GM12892 (cell line): ENCODE measurements around the gene INAVA.
"Not testable (repeated sequence)": the region's sequence is repeated elsewhere in the genome, so short reads cannot be mapped to it uniquely, and the experiment has no call there.

Experiments
- DNase-seq: peaks from one replicate; pipeline ENCODE4 v3.0.0; 2011; ENCODE audit not compliant: insufficient read length
- FAIRE-seq: peaks from 2 replicates; lab custom pipeline; 2011; peaks lifted over from hg19 to GRCh38; lab: Jason Lieb, UNC
- POLR2A ChIP-seq: IDR thresholded peaks from 2 replicates; pipeline ENCODE4 v1.6.1; 2011; ENCODE audit warnings: low read depth, low read length, control low read depth
- POLR2AphosphoS5 ChIP-seq: IDR thresholded peaks from 2 replicates; pipeline ENCODE4 v1.6.1; 2011; ENCODE audit warnings: low read depth, low read length, control low read depth
- TAF1 ChIP-seq: IDR thresholded peaks from 2 replicates; pipeline ENCODE4 v1.6.1; 2011; ENCODE audit warnings: low read depth, mild to moderate bottlenecking, control low read depth, low read length, borderline replicate concordance

The INAVA gene

DNA sequence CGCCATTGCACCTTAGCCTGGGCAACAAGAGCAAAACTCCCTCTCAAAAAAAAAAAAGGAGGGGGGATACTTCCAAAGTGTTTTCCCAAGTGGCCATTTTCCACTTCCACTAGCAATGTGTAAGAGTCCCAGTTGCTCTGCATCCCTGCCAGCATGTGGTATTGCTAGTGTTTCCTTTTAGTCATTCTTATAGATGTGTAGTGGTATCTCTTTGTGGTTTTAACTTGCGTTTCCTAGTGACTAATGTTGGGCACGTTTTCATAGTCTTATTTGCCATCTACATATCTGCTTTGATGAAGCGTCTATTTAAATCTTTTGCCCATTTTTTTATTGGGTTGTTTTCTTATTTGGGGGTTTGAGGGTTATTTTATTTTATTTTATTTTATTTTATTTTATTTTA is 31.1 kb downstream of the INAVA start:
- no peak for FAIRE-seq
- TF ChIP-seq POLR2AphosphoS5: no peak
- no peak for TF ChIP-seq TAF1
- TF ChIP-seq POLR2A: no peak
- no peak for DNase-seq

DNA sequence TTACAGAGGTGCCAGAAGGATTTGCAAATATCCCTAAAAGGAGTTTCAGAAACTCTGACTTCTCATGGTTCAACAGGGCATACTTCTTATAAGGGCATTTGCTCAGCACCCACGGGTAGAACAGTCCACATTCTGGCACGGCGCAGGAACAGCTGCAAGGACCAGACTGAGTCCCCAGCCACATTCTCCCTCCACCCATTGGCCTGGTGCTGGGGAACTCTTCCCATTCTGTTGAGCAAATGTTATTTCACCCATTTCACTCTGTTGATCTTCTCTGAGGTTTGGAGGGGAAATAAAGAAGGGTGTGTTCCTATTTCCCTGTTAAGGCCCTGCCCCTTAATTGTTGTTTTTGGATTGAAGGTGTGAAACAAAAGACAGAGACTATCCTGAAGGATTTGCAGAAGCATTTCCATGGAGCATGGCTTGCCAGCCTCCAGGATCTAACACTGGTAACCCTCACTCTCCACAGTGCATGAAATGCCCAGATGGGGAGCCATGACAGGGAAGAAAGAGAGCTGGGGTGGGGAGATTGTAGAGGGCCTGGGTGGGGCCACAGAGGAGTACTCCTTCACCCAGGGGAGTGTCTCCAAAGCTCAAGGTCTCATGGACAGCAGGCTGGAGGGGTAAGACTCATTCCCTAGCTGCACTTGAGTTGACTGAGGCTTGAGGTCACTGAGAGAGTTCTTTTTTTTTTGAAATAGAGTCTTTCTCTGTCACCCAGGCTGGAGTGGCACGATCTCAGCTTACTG is 35.0 kb downstream of the INAVA start:
- TF ChIP-seq POLR2AphosphoS5 (no peak), TAF1 (no peak), POLR2A (no peak)
- no peak for FAIRE-seq
- no peak for DNase-seq

DNA sequence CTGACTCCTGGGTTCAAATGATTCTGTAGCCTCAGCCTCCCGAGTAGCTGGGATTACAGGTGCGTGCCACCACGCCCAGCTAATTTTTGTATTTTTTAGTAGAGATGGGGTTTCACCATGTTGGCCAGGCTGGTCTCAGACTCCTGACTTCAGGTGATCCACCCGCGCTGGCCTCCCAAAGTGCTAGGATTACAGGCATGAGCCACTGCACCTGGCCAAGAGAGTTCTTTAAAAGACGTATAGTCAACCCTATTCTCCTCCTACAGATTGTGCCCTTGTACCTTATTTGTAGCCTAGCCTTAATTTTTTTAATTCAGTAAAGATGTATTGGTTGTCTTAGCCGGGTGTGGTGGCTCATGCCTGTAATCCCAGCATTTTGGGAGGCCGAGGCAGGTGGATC is 35.6 kb downstream of the INAVA start:
- DNase-seq, FAIRE-seq: not testable (repeated sequence)

DNA sequence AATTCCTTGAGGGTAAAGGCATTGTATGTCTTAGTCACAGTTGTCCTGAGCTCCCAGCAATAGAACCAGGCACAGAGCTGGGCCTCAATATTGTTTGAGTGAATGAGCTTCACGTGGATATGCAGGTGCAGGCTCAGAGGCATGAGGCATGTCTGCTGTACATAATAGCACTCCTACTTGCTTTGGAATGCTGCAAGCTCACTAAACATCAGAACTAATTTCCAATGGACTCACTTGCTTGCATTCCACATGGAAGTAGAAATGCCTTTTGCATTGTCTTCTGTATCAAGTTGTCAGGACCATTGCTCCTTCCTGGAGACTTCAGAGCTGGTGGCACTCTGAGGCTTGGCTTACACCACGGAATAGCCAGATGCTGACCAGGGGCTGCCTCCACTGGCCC is 37.1 kb downstream of the INAVA start:
- DNase-seq: no peak
- no peak for FAIRE-seq
- no peak for TF ChIP-seq POLR2A
- TF ChIP-seq TAF1: no peak
- TF ChIP-seq POLR2AphosphoS5: no peak

DNA sequence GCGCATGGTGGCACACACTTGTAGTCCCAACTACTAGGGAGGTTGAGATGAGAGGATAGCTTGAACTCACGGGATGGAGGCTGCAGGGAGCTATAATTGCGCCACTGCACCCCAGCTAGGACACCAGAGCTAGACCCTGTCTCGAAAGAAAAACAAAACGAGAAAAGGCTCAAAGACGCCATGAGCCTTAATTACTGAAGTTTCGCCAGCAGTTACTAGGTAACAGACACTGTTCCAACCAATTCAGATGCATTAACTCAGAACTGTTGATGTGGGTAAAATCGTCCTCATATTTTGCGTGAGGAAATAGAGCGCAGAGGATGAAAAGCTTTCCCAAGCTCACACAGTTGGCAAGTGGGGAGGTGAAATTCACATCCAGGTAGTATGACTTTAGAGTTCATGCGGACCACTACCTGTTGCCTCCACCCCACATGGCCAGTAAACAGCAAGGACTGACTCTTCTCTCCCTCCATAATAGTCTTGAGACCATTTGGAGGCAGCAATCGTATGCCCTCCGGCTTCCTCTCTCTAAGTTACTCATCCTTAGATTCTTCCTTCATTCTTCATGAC is 40.1 kb downstream of the INAVA start:
- TF ChIP-seq POLR2AphosphoS5 (no peak), TAF1 (no peak), POLR2A (no peak)
- DNase-seq: no peak
- FAIRE-seq: no peak

DNA sequence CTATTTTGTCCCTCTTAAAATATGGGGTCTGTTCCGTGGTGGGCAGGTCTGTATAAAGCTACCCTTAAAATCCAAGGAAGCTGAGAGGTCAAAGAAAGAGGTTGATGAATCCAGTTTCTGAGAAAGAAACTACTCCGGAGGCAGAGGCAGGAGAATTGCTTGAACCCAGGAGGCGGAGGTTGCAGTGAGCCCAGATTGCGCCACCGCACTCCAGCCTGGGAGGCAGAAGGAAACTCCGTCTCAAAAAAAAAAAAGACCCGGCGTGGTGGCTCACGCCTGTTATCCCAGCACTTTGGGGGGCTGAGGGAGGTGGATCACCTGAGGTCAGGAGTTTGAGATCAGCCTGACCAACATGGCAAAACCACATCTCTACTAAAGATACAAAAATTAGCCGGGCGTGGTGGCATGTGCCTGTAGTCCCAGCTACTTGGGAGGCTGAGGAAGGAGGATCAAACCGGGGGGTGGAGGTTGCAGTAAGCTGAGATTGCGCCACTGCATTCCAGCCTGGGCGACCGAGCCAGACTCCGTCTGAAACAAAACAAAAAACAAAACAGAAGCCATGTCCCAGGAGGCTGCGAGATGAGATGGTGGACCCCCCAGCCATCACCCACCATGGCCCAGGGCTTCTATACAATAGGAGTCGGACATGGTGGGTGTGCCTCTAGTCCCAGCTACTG is 40.7 kb downstream of the INAVA start:
- not testable (repeated sequence) for DNase-seq, FAIRE-seq

DNA sequence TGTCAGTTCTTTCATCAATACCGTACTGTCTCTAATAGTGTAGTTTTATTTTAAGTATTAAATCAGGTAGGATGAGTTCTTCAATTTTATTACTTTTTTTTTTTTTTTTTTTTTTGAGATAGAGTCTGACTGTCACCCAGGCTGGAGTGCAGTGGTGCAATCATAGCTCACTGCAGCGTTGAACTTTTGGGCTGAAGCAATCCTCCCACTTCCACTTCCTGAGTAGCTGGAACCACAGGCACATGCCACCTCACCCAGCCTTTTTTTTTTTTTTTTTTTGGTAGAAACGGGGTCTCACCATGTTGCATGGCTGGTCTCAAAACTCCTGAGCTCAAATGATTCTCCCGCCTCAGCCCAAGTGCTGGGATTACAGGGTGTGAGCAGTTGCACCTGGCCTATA is 44.3 kb downstream of the INAVA start:
- FAIRE-seq: no peak
- DNase-seq: no peak
- TF ChIP-seq POLR2A: no peak
- TF ChIP-seq POLR2AphosphoS5: no peak
- TF ChIP-seq TAF1: no peak

DNA sequence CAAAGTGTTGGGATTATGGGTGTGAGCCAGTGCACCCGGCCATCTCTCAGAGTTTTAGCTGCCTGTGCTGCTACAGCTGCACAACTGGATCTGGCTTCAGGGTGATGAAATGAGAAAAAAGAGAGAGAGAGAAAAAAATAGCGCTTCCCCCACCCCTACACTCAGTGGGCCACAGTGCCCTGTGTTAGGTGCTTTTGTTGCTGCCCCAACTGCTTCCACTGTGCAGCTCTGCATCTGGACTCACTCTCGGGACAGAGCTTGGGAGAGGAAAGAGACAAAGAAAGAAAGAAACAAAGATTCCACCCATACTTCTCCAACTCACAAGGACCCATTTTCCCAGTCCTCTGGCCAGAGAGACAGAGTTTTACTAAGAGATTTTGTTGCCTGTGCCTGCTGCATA is 50.4 kb downstream of the INAVA start:
- TF ChIP-seq POLR2AphosphoS5: no peak
- no peak for TF ChIP-seq POLR2A
- TF ChIP-seq TAF1: no peak
- no peak for FAIRE-seq

DNA sequence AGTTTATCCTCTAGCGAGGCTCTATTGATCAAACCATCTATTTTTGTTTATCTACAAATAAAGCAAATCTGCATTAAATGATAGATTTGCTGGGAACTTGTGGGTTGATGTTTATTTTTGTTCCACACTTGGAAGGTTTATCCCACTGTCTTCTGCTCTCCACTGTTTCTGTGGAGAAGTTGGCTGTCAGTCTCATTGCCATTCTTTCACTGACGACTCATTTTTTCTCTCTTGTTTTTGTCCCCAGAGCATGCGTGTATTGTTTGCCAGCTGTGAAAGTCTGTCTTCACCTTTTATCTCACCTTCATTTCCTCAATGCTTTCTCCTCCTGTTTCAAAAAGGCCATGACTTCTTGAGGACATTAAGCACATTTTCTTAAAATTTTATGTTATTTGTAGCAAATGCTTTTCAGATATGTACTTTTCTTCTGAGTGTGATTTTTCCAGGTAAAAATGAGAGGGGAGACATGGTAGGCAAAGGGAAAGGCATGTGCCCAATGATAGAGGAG is 52.4 kb downstream of the INAVA start:
- DNase-seq (no peak), FAIRE-seq (no peak)
- TF ChIP-seq POLR2AphosphoS5 (no peak), POLR2A (no peak), TAF1 (no peak)

More for the DNA sequence above, 50.4 kb downstream of the INAVA start:
- DNase-seq: no peak

DNA sequence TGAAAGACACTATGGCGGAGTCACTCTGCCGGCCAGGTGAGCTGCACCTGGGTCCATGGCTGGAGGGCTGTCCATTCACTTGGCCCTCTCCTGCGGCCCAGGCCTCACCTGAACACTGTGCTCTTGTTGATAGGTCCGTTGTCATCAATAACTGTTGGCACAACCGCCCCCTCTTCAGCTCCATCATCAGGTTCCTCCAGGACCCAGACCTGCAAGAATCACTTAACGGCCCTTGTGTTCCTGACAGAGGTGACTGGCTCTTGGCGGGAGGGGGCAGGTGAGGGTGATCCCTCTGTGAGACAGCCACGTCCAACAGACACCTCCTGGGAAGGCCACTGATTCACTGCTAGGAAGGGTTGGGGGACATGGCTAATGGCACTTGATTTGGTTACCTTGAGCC is 54.9 kb downstream of the INAVA start:
- DNase-seq: no peak
- no peak for TF ChIP-seq POLR2A
- no peak for TF ChIP-seq POLR2AphosphoS5
- TF ChIP-seq TAF1: no peak
- FAIRE-seq: no peak

DNA sequence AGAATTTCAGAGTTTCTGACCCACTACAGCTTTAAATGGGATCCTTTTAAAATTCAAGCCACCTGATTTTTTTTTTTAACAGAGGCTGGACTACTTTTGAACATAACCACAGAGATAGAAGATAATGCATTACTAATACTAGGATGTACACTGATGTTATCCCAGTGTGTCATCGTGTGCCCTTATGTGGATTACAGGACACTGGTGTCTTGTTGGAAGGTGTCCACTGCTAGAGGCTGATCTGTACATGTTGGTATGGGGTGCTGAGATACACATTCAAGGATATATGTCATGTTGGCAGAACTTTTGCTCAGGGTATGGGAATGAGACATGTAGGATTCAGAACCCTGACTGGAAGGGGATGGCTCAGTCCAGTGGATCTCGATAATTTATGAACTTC is 56.3 kb downstream of the INAVA start:
- no peak for TF ChIP-seq TAF1
- FAIRE-seq (no peak), DNase-seq (no peak)

DNA sequence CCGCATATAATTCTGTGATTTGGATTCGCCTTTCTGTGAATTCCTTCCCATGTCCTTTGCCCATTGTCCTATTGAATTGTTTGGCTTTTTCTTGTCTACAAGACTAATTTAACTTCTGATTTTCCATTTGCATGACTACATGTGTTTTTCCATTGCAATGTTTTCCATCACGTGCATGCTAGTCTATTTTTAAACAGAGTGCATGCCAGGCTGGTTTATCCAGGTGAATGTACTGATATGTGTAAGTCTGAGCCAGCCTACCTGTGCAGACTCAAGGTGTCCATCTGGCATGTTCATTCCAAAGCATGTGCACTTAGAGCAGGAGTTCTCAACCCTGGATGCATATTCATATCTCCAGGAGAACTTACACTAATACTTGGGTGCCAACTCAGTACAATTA is 59.7 kb downstream of the INAVA start:
- no peak for FAIRE-seq
- TF ChIP-seq POLR2AphosphoS5 (no peak), TAF1 (no peak), POLR2A (no peak)
- DNase-seq: no peak
